WTC11 (cell line): ENCODE results near the gene RBM19. TPM values are rescaled to one million over a fixed set of nuclear protein-coding genes. Genes with fewer than 3 reads are reported as not detected.

Experiments
- ETV6 ChIP-seq: sonication (generic); formaldehyde crosslinking; IDR thresholded peaks from 2 replicates; pipeline ENCODE4 v1.8.1; 2022; ENCODE audit warnings: mild to moderate bottlenecking, missing genetic modification reagents
- NFATC4 ChIP-seq: fragments of 250-450 bp; sonication (Bioruptor Pico); IDR thresholded peaks from 2 replicates; pipeline ENCODE4 v1.9.0; 2021; ENCODE audit warnings: mild to moderate bottlenecking
- TEAD4 ChIP-seq: sonication (generic); formaldehyde crosslinking; IDR thresholded peaks from 2 replicates; pipeline ENCODE4 v1.8.0; 2022; ENCODE audit warnings: mild to moderate bottlenecking, missing genetic modification reagents
- ZNF121 ChIP-seq: sonication (generic); formaldehyde crosslinking; IDR thresholded peaks from 2 replicates; pipeline ENCODE4 v1.8.0; 2023; ENCODE audit warnings: missing genetic modification reagents
- ZNF671 ChIP-seq: fragments of 250-450 bp; sonication (Bioruptor Pico); IDR thresholded peaks from 2 replicates; pipeline ENCODE4 v1.8.0; 2021; ENCODE audit warnings: mild to moderate bottlenecking
- total RNA-seq: library from RNA; stranded (reverse); gene quantifications from 3 replicates; pipeline ENCODE4 v1.2.3, GENCODE V29; 2021
- TF ChIP-seq, protein P1 (sequence below): sonication (generic); formaldehyde crosslinking; IDR thresholded peaks from 2 replicates; pipeline ENCODE4 v1.8.0; 2023; ENCODE audit warnings: mild to moderate bottlenecking, missing genetic modification reagents
- TF ChIP-seq, protein P2 (sequence below): sonication (generic); formaldehyde crosslinking; IDR thresholded peaks from 2 replicates; pipeline ENCODE4 v1.8.0; 2022; ENCODE audit warnings: missing genetic modification reagents
- TF ChIP-seq, protein P3 (sequence below): sonication (generic); formaldehyde crosslinking; IDR thresholded peaks from 2 replicates; pipeline ENCODE4 v1.8.1; 2022; ENCODE audit warnings: missing genetic modification reagents, borderline replicate concordance
- TF ChIP-seq, protein P4 (sequence below): sonication (generic); formaldehyde crosslinking; conservative IDR thresholded peaks from 2 replicates; pipeline ENCODE4 v1.8.1; 2023; ENCODE audit warnings: mild to moderate bottlenecking, low read depth, missing genetic modification reagents, moderate library complexity
- TF ChIP-seq, protein P5 (sequence below): sonication (generic); formaldehyde crosslinking; IDR thresholded peaks from 2 replicates; pipeline ENCODE4 v1.8.1; 2022; ENCODE audit warnings: mild to moderate bottlenecking, moderate library complexity, missing genetic modification reagents
- TF ChIP-seq, protein P6 (sequence below): fragments of 200-600 bp; IDR thresholded peaks from 2 replicates; pipeline ENCODE4 v1.8.0; 2022; ENCODE audit warnings: antibody characterized with exemption
- TF ChIP-seq, protein P7 (sequence below): sonication (generic); formaldehyde crosslinking; IDR thresholded peaks from 2 replicates; pipeline ENCODE4 v1.8.1; 2023; ENCODE audit warnings: mild to moderate bottlenecking, moderate library complexity, missing genetic modification reagents

The RBM19 gene
- total RNA-seq, 1 experiment from 2014 or later: 60.1 TPM

DNA sequence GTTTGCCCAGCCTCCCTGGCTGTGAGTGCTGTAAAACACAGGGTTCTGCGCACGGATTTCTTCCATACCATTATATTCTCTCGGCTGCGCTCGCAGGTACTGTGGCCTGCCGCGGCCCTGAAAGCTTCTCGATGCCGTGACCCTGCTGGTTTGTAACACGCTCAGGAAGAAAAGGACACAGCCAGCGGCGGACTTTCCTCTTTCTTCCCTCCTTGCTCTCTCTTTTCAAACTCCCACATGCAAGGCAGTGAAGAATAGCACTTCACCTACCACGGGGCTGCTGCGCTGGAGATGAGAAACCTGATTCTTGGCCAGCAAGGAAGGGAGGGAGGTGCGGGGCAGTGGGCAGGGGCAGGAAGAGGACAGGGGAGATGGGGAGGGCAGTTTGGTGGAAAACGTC is 130.2 kb downstream of the RBM19 start (continued):
- TF ChIP-seq, protein P1, sequence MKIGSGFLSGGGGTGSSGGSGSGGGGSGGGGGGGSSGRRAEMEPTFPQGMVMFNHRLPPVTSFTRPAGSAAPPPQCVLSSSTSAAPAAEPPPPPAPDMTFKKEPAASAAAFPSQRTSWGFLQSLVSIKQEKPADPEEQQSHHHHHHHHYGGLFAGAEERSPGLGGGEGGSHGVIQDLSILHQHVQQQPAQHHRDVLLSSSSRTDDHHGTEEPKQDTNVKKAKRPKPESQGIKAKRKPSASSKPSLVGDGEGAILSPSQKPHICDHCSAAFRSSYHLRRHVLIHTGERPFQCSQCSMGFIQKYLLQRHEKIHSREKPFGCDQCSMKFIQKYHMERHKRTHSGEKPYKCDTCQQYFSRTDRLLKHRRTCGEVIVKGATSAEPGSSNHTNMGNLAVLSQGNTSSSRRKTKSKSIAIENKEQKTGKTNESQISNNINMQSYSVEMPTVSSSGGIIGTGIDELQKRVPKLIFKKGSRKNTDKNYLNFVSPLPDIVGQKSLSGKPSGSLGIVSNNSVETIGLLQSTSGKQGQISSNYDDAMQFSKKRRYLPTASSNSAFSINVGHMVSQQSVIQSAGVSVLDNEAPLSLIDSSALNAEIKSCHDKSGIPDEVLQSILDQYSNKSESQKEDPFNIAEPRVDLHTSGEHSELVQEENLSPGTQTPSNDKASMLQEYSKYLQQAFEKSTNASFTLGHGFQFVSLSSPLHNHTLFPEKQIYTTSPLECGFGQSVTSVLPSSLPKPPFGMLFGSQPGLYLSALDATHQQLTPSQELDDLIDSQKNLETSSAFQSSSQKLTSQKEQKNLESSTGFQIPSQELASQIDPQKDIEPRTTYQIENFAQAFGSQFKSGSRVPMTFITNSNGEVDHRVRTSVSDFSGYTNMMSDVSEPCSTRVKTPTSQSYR (CRISPR knock-in tag): no peak
- TF ChIP-seq ETV6 (CRISPR knock-in tag) (no peak), ZNF121 (CRISPR knock-in tag) (no peak), TEAD4 (CRISPR knock-in tag) (no peak), ZNF671 (CRISPR knock-in tag) (no peak), NFATC4 (CRISPR knock-in tag) (no peak)
- TF ChIP-seq, protein P2, sequence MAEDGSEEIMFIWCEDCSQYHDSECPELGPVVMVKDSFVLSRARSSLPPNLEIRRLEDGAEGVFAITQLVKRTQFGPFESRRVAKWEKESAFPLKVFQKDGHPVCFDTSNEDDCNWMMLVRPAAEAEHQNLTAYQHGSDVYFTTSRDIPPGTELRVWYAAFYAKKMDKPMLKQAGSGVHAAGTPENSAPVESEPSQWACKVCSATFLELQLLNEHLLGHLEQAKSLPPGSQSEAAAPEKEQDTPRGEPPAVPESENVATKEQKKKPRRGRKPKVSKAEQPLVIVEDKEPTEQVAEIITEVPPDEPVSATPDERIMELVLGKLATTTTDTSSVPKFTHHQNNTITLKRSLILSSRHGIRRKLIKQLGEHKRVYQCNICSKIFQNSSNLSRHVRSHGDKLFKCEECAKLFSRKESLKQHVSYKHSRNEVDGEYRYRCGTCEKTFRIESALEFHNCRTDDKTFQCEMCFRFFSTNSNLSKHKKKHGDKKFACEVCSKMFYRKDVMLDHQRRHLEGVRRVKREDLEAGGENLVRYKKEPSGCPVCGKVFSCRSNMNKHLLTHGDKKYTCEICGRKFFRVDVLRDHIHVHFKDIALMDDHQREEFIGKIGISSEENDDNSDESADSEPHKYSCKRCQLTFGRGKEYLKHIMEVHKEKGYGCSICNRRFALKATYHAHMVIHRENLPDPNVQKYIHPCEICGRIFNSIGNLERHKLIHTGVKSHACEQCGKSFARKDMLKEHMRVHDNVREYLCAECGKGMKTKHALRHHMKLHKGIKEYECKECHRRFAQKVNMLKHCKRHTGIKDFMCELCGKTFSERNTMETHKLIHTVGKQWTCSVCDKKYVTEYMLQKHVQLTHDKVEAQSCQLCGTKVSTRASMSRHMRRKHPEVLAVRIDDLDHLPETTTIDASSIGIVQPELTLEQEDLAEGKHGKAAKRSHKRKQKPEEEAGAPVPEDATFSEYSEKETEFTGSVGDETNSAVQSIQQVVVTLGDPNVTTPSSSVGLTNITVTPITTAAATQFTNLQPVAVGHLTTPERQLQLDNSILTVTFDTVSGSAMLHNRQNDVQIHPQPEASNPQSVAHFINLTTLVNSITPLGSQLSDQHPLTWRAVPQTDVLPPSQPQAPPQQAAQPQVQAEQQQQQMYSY (CRISPR knock-in tag): no peak
- TF ChIP-seq, protein P3, sequence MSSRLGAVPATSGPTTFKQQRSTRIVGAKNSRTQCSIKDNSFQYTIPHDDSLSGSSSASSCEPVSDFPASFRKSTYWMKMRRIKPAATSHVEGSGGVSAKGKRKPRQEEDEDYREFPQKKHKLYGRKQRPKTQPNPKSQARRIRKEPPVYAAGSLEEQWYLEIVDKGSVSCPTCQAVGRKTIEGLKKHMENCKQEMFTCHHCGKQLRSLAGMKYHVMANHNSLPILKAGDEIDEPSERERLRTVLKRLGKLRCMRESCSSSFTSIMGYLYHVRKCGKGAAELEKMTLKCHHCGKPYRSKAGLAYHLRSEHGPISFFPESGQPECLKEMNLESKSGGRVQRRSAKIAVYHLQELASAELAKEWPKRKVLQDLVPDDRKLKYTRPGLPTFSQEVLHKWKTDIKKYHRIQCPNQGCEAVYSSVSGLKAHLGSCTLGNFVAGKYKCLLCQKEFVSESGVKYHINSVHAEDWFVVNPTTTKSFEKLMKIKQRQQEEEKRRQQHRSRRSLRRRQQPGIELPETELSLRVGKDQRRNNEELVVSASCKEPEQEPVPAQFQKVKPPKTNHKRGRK (CRISPR knock-in tag): no peak
- TF ChIP-seq, protein P4, sequence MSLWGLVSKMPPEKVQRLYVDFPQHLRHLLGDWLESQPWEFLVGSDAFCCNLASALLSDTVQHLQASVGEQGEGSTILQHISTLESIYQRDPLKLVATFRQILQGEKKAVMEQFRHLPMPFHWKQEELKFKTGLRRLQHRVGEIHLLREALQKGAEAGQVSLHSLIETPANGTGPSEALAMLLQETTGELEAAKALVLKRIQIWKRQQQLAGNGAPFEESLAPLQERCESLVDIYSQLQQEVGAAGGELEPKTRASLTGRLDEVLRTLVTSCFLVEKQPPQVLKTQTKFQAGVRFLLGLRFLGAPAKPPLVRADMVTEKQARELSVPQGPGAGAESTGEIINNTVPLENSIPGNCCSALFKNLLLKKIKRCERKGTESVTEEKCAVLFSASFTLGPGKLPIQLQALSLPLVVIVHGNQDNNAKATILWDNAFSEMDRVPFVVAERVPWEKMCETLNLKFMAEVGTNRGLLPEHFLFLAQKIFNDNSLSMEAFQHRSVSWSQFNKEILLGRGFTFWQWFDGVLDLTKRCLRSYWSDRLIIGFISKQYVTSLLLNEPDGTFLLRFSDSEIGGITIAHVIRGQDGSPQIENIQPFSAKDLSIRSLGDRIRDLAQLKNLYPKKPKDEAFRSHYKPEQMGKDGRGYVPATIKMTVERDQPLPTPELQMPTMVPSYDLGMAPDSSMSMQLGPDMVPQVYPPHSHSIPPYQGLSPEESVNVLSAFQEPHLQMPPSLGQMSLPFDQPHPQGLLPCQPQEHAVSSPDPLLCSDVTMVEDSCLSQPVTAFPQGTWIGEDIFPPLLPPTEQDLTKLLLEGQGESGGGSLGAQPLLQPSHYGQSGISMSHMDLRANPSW (CRISPR knock-in tag): no peak
- TF ChIP-seq, protein P5, sequence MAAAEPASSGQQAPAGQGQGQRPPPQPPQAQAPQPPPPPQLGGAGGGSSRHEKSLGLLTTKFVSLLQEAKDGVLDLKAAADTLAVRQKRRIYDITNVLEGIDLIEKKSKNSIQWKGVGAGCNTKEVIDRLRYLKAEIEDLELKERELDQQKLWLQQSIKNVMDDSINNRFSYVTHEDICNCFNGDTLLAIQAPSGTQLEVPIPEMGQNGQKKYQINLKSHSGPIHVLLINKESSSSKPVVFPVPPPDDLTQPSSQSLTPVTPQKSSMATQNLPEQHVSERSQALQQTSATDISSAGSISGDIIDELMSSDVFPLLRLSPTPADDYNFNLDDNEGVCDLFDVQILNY (CRISPR knock-in tag): no peak
- TF ChIP-seq, protein P6, sequence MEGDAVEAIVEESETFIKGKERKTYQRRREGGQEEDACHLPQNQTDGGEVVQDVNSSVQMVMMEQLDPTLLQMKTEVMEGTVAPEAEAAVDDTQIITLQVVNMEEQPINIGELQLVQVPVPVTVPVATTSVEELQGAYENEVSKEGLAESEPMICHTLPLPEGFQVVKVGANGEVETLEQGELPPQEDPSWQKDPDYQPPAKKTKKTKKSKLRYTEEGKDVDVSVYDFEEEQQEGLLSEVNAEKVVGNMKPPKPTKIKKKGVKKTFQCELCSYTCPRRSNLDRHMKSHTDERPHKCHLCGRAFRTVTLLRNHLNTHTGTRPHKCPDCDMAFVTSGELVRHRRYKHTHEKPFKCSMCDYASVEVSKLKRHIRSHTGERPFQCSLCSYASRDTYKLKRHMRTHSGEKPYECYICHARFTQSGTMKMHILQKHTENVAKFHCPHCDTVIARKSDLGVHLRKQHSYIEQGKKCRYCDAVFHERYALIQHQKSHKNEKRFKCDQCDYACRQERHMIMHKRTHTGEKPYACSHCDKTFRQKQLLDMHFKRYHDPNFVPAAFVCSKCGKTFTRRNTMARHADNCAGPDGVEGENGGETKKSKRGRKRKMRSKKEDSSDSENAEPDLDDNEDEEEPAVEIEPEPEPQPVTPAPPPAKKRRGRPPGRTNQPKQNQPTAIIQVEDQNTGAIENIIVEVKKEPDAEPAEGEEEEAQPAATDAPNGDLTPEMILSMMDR: no peak
- TF ChIP-seq, protein P7, sequence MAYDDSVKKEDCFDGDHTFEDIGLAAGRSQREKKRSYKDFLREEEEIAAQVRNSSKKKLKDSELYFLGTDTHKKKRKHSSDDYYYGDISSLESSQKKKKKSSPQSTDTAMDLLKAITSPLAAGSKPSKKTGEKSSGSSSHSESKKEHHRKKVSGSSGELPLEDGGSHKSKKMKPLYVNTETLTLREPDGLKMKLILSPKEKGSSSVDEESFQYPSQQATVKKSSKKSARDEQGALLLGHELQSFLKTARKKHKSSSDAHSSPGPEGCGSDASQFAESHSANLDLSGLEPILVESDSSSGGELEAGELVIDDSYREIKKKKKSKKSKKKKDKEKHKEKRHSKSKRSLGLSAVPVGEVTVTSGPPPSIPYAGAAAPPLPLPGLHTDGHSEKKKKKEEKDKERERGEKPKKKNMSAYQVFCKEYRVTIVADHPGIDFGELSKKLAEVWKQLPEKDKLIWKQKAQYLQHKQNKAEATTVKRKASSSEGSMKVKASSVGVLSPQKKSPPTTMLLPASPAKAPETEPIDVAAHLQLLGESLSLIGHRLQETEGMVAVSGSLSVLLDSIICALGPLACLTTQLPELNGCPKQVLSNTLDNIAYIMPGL (CRISPR knock-in tag): no peak
- TF ChIP-seq, all 79 proteins: peak for 0
